ENCODE measurements around the gene CHST13. TPM values are rescaled to one million over a fixed set of nuclear protein-coding genes. Genes with fewer than 3 reads are reported as not detected.

Gene CHST13
- total RNA-seq, 2 experiments from 2014 or later, result not detected

- Histone ChIP-seq H3K27ac (ENCODE audit: low read depth in 1 of 2, low read length in 2 of 2) (no peak overlapping the region), H3K36me3 (ENCODE audit: insufficient read depth, low read length) (no peaks in the 10 kb centered on the region), H3K4me3 (ENCODE audit: low read length) (no peak overlapping the region), H3K4me1 (ENCODE audit: insufficient read depth, low read length) (peaks cover 13% of the 10 kb centered on the region), H3K27me3 (ENCODE audit: control insufficient read depth in 1 of 2, insufficient read depth in 2 of 2, low read length in 2 of 2) (no peaks in the 10 kb centered on the region), H3K9me3 (ENCODE audit: control insufficient read depth in 1 of 2, insufficient read depth in 1 of 2, low read length in 2 of 2) (no peaks in the 10 kb centered on the region)
- Mint-ChIP-seq H3K27ac (no peak overlapping the region), H3K27me3 (no peaks in the 10 kb centered on the region), H3K36me3 (ENCODE audit: low read depth) (no peaks in the 10 kb centered on the region), H3K4me1 (ENCODE audit: low read depth) (peaks cover 18% of the 10 kb centered on the region), H3K9me3 (no peaks in the 10 kb centered on the region), H3K4me3 (no peak overlapping the region)
- no peak for TF ChIP-seq CTCF (IDR thresholded peaks at IDR 0.05)
- POLR2A ChIA-PET, result no interaction called here
- no peak for ATAC-seq (ENCODE audit: poor library complexity)
- no peak for DNase-seq
- CTCF ChIA-PET, result no interaction called here
- intact Hi-C loops (cut with DNase I, micrococcal nuclease), result no loop called here
Measured at GRCh38 chr3:126488886-126489569, 34.9 kb upstream of the CHST13 start.

DNA sequence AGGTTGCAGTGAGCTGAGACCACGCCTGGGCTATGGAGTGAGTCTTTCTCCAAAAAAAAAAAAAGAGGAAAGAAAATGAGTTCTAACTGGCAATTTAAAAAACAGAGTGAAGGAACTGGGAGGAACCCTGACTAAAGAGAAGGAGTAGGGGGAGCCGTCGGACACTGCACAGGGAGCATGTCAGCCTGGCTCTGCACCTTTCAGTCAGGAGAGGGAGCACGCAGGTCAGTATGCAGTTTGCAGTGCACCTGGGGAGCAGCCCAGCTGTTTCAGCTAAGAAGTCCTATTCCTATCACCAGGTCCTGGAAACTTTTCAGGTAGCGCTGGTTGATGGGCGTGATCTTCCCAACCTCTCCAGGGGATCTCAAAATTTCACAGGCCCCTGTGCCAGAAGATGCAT, 33.3 kb upstream of the CHST13 start:
- H3K27ac Mint-ChIP-seq, result no peak overlapping the region

DNA sequence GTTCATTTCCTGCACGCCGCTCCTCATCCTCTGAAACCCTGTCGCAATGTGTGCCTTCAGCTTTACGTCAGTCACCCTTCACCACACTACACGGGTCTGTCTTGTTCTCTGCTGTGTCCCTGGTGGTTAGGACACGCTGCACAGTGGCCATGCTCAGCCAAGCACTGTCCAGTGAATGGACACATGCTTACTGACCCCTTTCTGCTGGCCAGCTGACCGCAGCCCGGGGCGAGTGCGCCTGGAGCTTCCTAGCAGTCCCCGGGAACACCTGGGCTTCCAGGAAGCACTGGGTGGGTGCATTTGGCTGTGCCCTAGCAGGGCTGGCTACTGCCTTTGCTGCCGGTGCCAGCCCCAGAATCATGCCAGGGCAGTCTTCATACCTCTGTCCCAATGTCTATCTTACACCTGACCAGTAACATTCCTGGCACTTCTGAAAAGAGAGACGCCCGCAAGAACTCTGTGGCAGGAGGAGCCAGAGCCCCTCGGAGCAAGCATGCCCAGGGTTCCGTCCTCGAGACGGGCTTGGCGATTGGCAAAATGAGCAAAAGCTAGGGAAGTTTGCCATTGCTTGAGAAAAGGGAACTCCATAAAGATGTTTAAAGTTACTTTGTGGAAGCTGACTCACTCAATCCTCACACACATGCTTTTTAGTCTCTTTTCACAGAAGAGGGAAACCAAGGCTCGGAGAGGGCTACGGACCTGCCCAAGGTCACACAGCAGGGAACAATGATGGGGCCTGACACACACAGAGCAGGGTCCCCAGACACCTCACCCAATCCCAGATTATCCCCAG, 32.5 kb upstream of the CHST13 start:
- ATAC-seq (ENCODE audit: poor library complexity), result no peak
- Histone ChIP-seq H3K27ac (ENCODE audit: low read depth in 1 of 2, low read length in 2 of 2) (no peak overlapping the region), H3K36me3 (ENCODE audit: insufficient read depth, low read length) (no peaks in the 10 kb centered on the region), H3K27me3 (ENCODE audit: control insufficient read depth in 1 of 2, insufficient read depth in 2 of 2, low read length in 2 of 2) (no peaks in the 10 kb centered on the region), H3K4me3 (ENCODE audit: low read length) (no peak overlapping the region), H3K9me3 (ENCODE audit: control insufficient read depth in 1 of 2, insufficient read depth in 1 of 2, low read length in 2 of 2) (no peaks in the 10 kb centered on the region), H3K4me1 (ENCODE audit: insufficient read depth, low read length) (peaks cover 13% of the 10 kb centered on the region)
- no peak for DNase-seq
- Mint-ChIP-seq H3K4me3 (no peak overlapping the region), H3K27me3 (no peaks in the 10 kb centered on the region), H3K27ac (no peak overlapping the region), H3K36me3 (ENCODE audit: low read depth) (no peaks in the 10 kb centered on the region), H3K9me3 (no peaks in the 10 kb centered on the region), H3K4me1 (ENCODE audit: low read depth) (peaks cover 20% of the 10 kb centered on the region)
- CTCF ChIA-PET, result no interaction called here
- POLR2A ChIA-PET, result no interaction called here
- intact Hi-C loops (cut with DNase I, micrococcal nuclease), result no loop called here
- TF ChIP-seq CTCF (IDR thresholded peaks at IDR 0.05), result no peak

More for the DNA sequence above, 33.3 kb upstream of the CHST13 start:
- H3K36me3 Mint-ChIP-seq (ENCODE audit: low read depth), result no peaks in the 10 kb centered on the region
- Histone ChIP-seq H3K4me3 (ENCODE audit: low read length) (no peak overlapping the region), H3K4me1 (ENCODE audit: insufficient read depth, low read length) (peaks cover 13% of the 10 kb centered on the region), H3K36me3 (ENCODE audit: insufficient read depth, low read length) (no peaks in the 10 kb centered on the region), H3K27ac (ENCODE audit: low read depth in 1 of 2, low read length in 2 of 2) (no peak overlapping the region), H3K27me3 (ENCODE audit: control insufficient read depth in 1 of 2, insufficient read depth in 2 of 2, low read length in 2 of 2) (no peaks in the 10 kb centered on the region), H3K9me3 (ENCODE audit: control insufficient read depth in 1 of 2, insufficient read depth in 1 of 2, low read length in 2 of 2) (no peaks in the 10 kb centered on the region)
- intact Hi-C loops (cut with DNase I, micrococcal nuclease), result no loop called here
- no peak for TF ChIP-seq CTCF (IDR thresholded peaks at IDR 0.05)
- CTCF ChIA-PET, result no interaction called here
- H3K4me1 Mint-ChIP-seq (ENCODE audit: low read depth), result peaks cover 22% of the 10 kb centered on the region
- H3K4me3 Mint-ChIP-seq, result no peak overlapping the region
- H3K9me3 Mint-ChIP-seq, result no peaks in the 10 kb centered on the region
- no peaks in the 10 kb centered on the region for H3K27me3 Mint-ChIP-seq
- DNase-seq (no peak), ATAC-seq (ENCODE audit: poor library complexity) (no peak)
- POLR2A ChIA-PET, result no interaction called here
